HepG2 (cell line): Measurements from ENCODE around the gene SMIM1. TPM values are rescaled to one million over a fixed set of nuclear protein-coding genes. Genes with fewer than 3 reads are reported as not detected.

Experiments used
- ATAC-seq: fragments of 200-7000 bp; cut with Tn5 transposase; 3 replicates; pipeline ENCODE4 v1.9.1; 2020; ENCODE audit warnings: mild to moderate bottlenecking, moderate library complexity
- BruUV-seq: library from RNA; stranded (reverse); fragments of 400-500 nt; replicated peaks from 2 replicates; lab custom pipeline; 2021; lab: Mats Ljungman, UMichigan
- CTCF ChIA-PET: fragments of 300-600 bp; formaldehyde crosslinking; extraction: SDS; loops from one replicate; lab custom pipeline; 2021; ENCODE audit warnings: low total read pairs, inconsistent platforms, low intra/inter-chr PET ratio; lab: Yijun Ruan, JAX
- POLR2A ChIA-PET: fragments of 350-600 bp; sonication (Branson Sonifier 250); formaldehyde crosslinking; loops from one replicate; lab custom pipeline; 2020; ENCODE audit warnings: antibody characterized with exemption, inconsistent platforms; lab: Yijun Ruan, JAX
- DNase-seq: peaks from one replicate; pipeline ENCODE4 v3.0.0-alpha.2; 2015; ENCODE audit warnings: low spot score
- FAIRE-seq: peaks from 3 replicates; lab custom pipeline; 2011; peaks lifted over from hg19 to GRCh38; lab: Jason Lieb, UNC
- H2AFZ ChIP-seq: one replicate; pipeline ENCODE4 v1.6.1; 2011; ENCODE audit warnings: low read length, inconsistent platforms
- H3K27ac ChIP-seq: fragments of 300-600 bp; 3 replicates; pipeline ENCODE4 v1.8.0; 2011; ENCODE audit warnings: mixed run types, mild to moderate bottlenecking, mixed read lengths, low read length, inconsistent platforms; ENCODE audit not compliant: insufficient read depth; ENCODE audit errors: extremely low read length
- H3K27me3 ChIP-seq, 2 experiments: fragments of 200-600 bp in 1 of 2; 2 replicates in 1 of 2; 3 replicates in 1 of 2; pipeline versions ENCODE4 v1.6.0 to v1.8.0; 2011; ENCODE audit warnings: low read length in 2 of 2, mild to moderate bottlenecking in 2 of 2, moderate library complexity in 2 of 2, inconsistent platforms in 1 of 2; ENCODE audit not compliant: insufficient read depth in 2 of 2, control insufficient read depth in 1 of 2
- H3K36me3 ChIP-seq, 2 experiments: fragments of 200-600 bp in 1 of 2; replicated peaks in 1 of 2; 2 replicates in 1 of 2; 3 replicates in 1 of 2; pipeline versions ENCODE4 v1.5.1 to v1.8.0; 2011; ENCODE audit warnings: low read length in 2 of 2, inconsistent platforms in 1 of 2; ENCODE audit not compliant: insufficient read depth in 2 of 2, control insufficient read depth in 1 of 2
- H3K4me1 ChIP-seq: 2 replicates; pipeline ENCODE4 v1.5.1; 2012; ENCODE audit warnings: low read length, inconsistent platforms; ENCODE audit not compliant: insufficient read depth
- H3K4me2 ChIP-seq: 2 replicates; pipeline ENCODE4 v1.6.0; 2011; ENCODE audit warnings: low read depth, low read length, inconsistent platforms
- H3K4me3 ChIP-seq, 3 experiments: fragments of 200-600 bp in 1 of 3; sonication (generic), shearing (Covaris generic) in 1 of 3; replicated peaks in 1 of 3; 2 replicates each; pipeline ENCODE4 v1.5.1; 2011 to 2016; ENCODE audit warnings: low read length in 3 of 3, inconsistent platforms in 2 of 3, low read depth in 2 of 3, mild to moderate bottlenecking in 2 of 3, control low read depth in 1 of 3, mixed read lengths in 1 of 3; ENCODE audit not compliant: insufficient read depth in 1 of 3
- H3K79me2 ChIP-seq: one replicate; pipeline ENCODE4 v1.6.1; 2011; ENCODE audit warnings: low read length, inconsistent platforms; ENCODE audit not compliant: insufficient read depth
- H3K9ac ChIP-seq: 2 replicates; pipeline ENCODE4 v1.6.0; 2011; ENCODE audit warnings: mild to moderate bottlenecking, low read depth, low read length, inconsistent platforms; ENCODE audit not compliant: insufficient read depth
- H3K9me3 ChIP-seq: 2 replicates; pipeline ENCODE4 v1.5.1; 2012; ENCODE audit warnings: mild to moderate bottlenecking, low read length
- H4K20me1 ChIP-seq: 2 replicates; pipeline ENCODE4 v1.6.0; 2011; ENCODE audit warnings: inconsistent platforms, mild to moderate bottlenecking, low read length, moderate library complexity; ENCODE audit not compliant: insufficient read depth
- CSRNP1 ChIP-seq: sonication (generic); formaldehyde crosslinking; IDR thresholded peaks from 2 replicates; pipeline ENCODE4 v1.8.1; 2023; ENCODE audit warnings: mild to moderate bottlenecking, missing genetic modification reagents
- IKZF5 ChIP-seq: IDR thresholded peaks from 2 replicates; pipeline ENCODE4 v1.6.1; 2018; ENCODE audit warnings: missing genetic modification reagents, mild to moderate bottlenecking, missing compliant biosample characterization
- KDM2A ChIP-seq: sonication (generic); formaldehyde crosslinking; IDR thresholded peaks from 2 replicates; pipeline ENCODE4 v1.4.0; 2020; ENCODE audit warnings: low read depth, missing genetic modification reagents, borderline replicate concordance
- KLF11 ChIP-seq: IDR thresholded peaks from 2 replicates; pipeline ENCODE4 v1.6.1; 2016; ENCODE audit warnings: missing compliant biosample characterization
- NONO ChIP-seq, 2 experiments: fragments of 450-650 bp in 1 of 2; sonication (generic) in 1 of 2; formaldehyde crosslinking in 1 of 2; IDR thresholded peaks in 1 of 2; conservative IDR thresholded peaks in 1 of 2; 2 replicates each; pipeline versions ENCODE4 v1.6.1 to v1.8.0; 2017 to 2022; ENCODE audit warnings: mild to moderate bottlenecking in 1 of 2, missing genetic modification reagents in 1 of 2, moderate library complexity in 1 of 2
- POLR2A ChIP-seq, 2 experiments: IDR thresholded peaks; 2 replicates each; pipeline ENCODE4 v1.6.1; 2011; ENCODE audit warnings: low read depth in 2 of 2, low read length in 2 of 2, mild to moderate bottlenecking in 1 of 2, moderate library complexity in 1 of 2; ENCODE audit not compliant: insufficient read depth in 1 of 2
- POLR2AphosphoS5 ChIP-seq: IDR thresholded peaks from 2 replicates; pipeline ENCODE4 v1.6.1; 2012; ENCODE audit warnings: low read depth, low read length
- POLR2G ChIP-seq: fragments of 200-400 bp; formaldehyde crosslinking; IDR thresholded peaks from 2 replicates; pipeline ENCODE4 v1.6.1; 2018; ENCODE audit warnings: mild to moderate bottlenecking, low read depth, low read length, moderate library complexity
- ZC3H13 ChIP-seq: sonication (generic); formaldehyde crosslinking; IDR thresholded peaks from 2 replicates; pipeline ENCODE4 v1.8.1; 2023; ENCODE audit warnings: mild to moderate bottlenecking, missing genetic modification reagents, moderate library complexity
- ZNF317 ChIP-seq: sonication (generic); formaldehyde crosslinking; IDR thresholded peaks from 2 replicates; pipeline ENCODE4 v1.5.0; 2020; ENCODE audit warnings: mild to moderate bottlenecking, missing genetic modification reagents
- WGBS: methylation state at CpG from one replicate; pipeline ENCODE4 v1.1.6; 2017; ENCODE audit warnings: low lambda C conversion rate; 5-methylcytosine and 5-hydroxymethylcytosine counted together
- in situ Hi-C: cut with HindIII; loops from 2 replicates; pipeline ENCODE4 v1.10.0; 2017; ENCODE audit warnings: low pct_unique_long_range_greater_than_20kb; ENCODE audit not compliant: extremely low pct_ligation_motif_present
- intact Hi-C: fragments of 100-400 bp; cut with micrococcal nuclease; formaldehyde crosslinking; loops from one replicate; pipeline ENCODE4 v1.10.0; 2022; ENCODE audit not compliant: unreplicated experiment
- polyA plus RNA-seq, 8 experiments: library from polyadenylated mRNA; depleted of rRNA in 3 of 8; stranded (reverse) in 7 of 8; unstranded in 1 of 8; fragments of >200 nt; fragmentation: Illumina TruSeq in 4 of 8; extraction: Trizol in 4 of 8; gene quantifications; 2 replicates each; pipeline versions ENCODE4 v1.2.1 to v1.2.3, GENCODE V29; 2011 to 2016; ENCODE audit warnings: low read depth in 4 of 8, missing spikeins in 1 of 8, mixed read lengths in 1 of 8; ENCODE audit not compliant: insufficient read depth in 1 of 8
- total RNA-seq, 5 experiments: library from RNA; depleted of rRNA; stranded (reverse); fragments of >200 nt; fragmentation: Illumina TruSeq; extraction: Trizol; gene quantifications; 2 replicates each; pipeline ENCODE4 v1.2.3, GENCODE V29; 2016; ENCODE audit warnings: low read depth in 1 of 5

SMIM1 gene
- total and polyA plus RNA-seq, 2 of the 13 experiments (the other 11 are each of a cell fraction or from before 2014, with no cell fraction given): 12.4 to 56.3 TPM

GRCh38 chr1:3779912-3780416, 7.4 kb downstream of the SMIM1 start:
- BruUV-seq: no TSS peak
- CTCF ChIA-PET: no interaction called here
- peaks cover 38% of the 10 kb centered on the region for H3K4me1 ChIP-seq
- no peak overlapping the region for H3K4me3 ChIP-seq
- H3K36me3 ChIP-seq: peaks cover 18 to 47% of the 10 kb centered on the region in 2 experiments
- TF ChIP-seq POLR2AphosphoS5 (peak; percentile 19; the same call in 1 of the 2 replicates), CSRNP1 (CRISPR knock-in tag) (no peak), ZC3H13 (CRISPR knock-in tag) (peak; percentile 59), POLR2A (IDR thresholded peaks at IDR 0.05; ENCODE audit: insufficient read depth in 1 of 2, low read depth in 2 of 2, low read length in 2 of 2) (peak in 1 of 2 experiments; percentile 14; a peak in 1 of 4 replicates), IKZF5 (CRISPR knock-in tag) (no peak), KDM2A (CRISPR knock-in tag) (peak; percentile 11; the same call in 1 of the 2 replicates), NONO (IDR thresholded peaks at IDR 0.05) (no peak), NONO (CRISPR knock-in tag; conservative IDR thresholded peaks at IDR 0.05) (no peak), ZNF317 (CRISPR knock-in tag) (no peak), KLF11 (no peak), POLR2G (peak; percentile 40; the same call in 1 of the 2 replicates)
- TF ChIP-seq, all 625 proteins: peak for 5
- DNase-seq: no peak
- H3K27me3 ChIP-seq: no peaks in the 10 kb centered on the region
- no peak for ATAC-seq
- intact Hi-C loops (loop anchor here (10.0 kb wide), 1 partner anchor 125 kb away; the partner anchor contains the start of gene C1orf174), in situ Hi-C loops (no loop called here)
- H3K4me2 ChIP-seq: no peak overlapping the region
- POLR2A ChIA-PET: no interaction called here
- no peak for FAIRE-seq
- no peak overlapping the region for H2AFZ ChIP-seq
- H3K79me2 ChIP-seq: no peaks in the 10 kb centered on the region
- H3K9ac ChIP-seq: no peak overlapping the region
- H3K27ac ChIP-seq: no peak overlapping the region
- H4K20me1 ChIP-seq: no peaks in the 10 kb centered on the region
- H3K9me3 ChIP-seq: no peaks in the 10 kb centered on the region
- WGBS: 98% methylated on average over 19 of the region's 20 CpGs
